HUDEP-2 (cell line): Measurements from ENCODE around the gene HOXA9.

Experiments used
- DNase-seq, 76 experiments: peaks; one replicate each; lab custom pipeline; 2025; ENCODE audit not compliant: unreplicated experiment in 76 of 76; lab: John Stamatoyannopoulos, UW

The HOXA9 gene

GRCh38 chr7:27201580-27202017 lies 36.3 kb upstream of the HOXA9 start:
- DNase-seq: no peak

- no peak for DNase-seq
Observed at GRCh38 chr7:27200761-27201579, 35.6 kb upstream of the HOXA9 start.

- DNase-seq: no peak
Observed at GRCh38 chr7:27199849-27200760, 34.8 kb upstream of the HOXA9 start, which contains the start of gene HOXA13. TSS of gene HOXA13 (minus strand) at chr7:27200091. CDS start at chr7:27200077, 14 bp downstream.

GRCh38 chr7:27198871-27199801 lies 33.8 kb upstream of the HOXA9 start:
- no peak for DNase-seq

- no peak for DNase-seq
Observed at GRCh38 chr7:27198138-27198841, 33.0 kb upstream of the HOXA9 start.

- DNase-seq: no peak
Observed at GRCh38 chr7:27197137-27198042, 32.1 kb upstream of the HOXA9 start.

- peak in 66 of 76 experiments; percentile 2 to 81 (median 52) for DNase-seq
Observed at GRCh38 chr7:27196287-27196767, 31.0 kb upstream of the HOXA9 start.

GRCh38 chr7:27194686-27195379 lies 29.5 kb upstream of the HOXA9 start:
- DNase-seq: no peak

GRCh38 chr7:27194002-27194352 lies 28.6 kb upstream of the HOXA9 start:
- no peak for DNase-seq

GRCh38 chr7:27193335-27194001 lies 28.1 kb upstream of the HOXA9 start:
- DNase-seq: no peak

- no peak for DNase-seq
Observed at GRCh38 chr7:27192546-27193334, 27.4 kb upstream of the HOXA9 start.

- DNase-seq: no peak
Observed at GRCh38 chr7:27191833-27192545, 26.7 kb upstream of the HOXA9 start.

- DNase-seq: no peak
Observed at GRCh38 chr7:27191161-27191731, 25.9 kb upstream of the HOXA9 start.

- no peak for DNase-seq
Observed at GRCh38 chr7:27189997-27190748, 24.8 kb upstream of the HOXA9 start.
